Stimulated activated CD8-positive, alpha-beta memory T cell treated with anti-CD3 and anti-CD28 coated beads, Interleukin-2, amount 100 ng/mL, for 1 hour (primary cell): Measurements from ENCODE around the gene ZNF622.
"Not testable (repeated sequence)": the region's sequence is repeated elsewhere in the genome, so short reads cannot be mapped to it uniquely, and the experiment has no call there.

Experiments used
- DNase-seq, 2 donors: peaks; one replicate each; pipeline ENCODE4 v3.0.0-alpha.2; 2020; ENCODE audit warnings: low read depth in 2 of 2

Gene ZNF622

DNA sequence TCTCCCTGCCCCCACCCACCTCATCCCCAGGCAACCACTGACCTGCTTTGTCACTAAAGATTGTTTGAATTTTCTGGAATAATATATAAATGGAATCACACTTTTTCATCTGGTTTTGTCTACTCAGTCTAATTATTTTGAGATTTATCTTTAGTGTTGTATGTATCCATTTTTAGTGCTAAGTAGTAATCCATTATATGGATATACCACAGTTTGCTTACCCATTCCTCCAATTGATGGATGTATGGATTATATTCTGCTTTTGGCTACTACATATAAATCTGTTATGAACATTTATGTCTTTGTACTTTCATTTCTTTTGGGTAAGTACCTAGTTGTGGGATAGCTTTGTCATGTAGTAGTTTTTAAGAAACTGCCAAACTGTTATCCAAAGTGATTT, 14.5 kb upstream of the ZNF622 start:
- no peak for DNase-seq

DNA sequence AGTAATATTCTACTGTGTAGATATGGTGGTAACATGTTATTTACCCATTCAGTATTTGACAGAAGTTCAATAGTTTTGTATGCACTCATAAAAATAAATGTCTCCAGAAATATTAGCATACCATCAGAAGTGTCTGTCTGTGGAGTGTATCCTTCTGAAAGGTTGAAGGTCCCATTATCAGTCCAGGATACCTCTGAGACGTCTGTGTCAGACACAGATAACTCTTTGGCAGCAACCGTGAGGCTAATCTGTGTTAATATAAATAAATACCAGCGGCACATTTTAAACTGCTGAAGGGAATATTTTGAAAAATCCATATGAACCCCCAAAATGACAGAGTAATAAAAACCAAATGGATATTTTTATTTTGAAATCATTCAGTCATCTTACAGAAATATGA, 11.9 kb upstream of the ZNF622 start:
- DNase-seq, result no peak

DNA sequence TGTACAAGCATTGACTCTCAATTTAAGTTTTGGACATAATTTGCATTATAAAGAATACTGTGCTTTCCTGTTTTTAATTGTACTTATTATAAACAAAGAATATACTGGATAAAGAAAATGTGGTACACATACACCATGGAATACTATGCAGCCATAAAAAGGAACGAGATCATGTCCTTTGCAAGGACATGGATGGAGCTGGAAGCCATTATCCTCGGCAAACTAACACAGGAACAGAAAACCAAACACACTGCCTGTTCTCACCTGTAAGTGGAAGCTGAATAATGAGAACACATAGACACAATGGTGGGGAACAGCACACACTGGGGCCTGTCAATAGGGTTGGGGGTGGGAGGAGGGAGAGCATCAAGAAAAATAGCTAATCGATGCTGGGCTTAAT, 10.8 kb upstream of the ZNF622 start:
- not testable (repeated sequence) for DNase-seq

DNA sequence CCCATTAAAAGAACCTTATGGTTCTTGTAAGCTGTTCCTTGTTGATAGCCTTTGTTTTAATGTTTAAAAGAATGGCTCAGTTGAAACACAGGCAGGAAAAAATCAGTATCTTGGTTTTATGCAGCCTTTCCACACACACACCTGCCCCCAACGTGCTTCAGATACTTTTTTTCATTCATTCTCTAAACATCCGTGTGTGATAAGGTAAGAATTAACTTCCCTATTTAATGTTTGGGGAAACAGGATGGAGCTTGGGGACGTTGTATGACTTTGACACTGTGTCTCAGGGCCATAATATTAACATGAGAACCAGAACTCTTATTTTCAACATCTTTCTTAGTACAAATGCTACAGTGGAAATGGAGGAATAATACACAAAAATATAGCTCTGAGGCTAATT, 5.8 kb upstream of the ZNF622 start:
- DNase-seq, result no peak

DNA sequence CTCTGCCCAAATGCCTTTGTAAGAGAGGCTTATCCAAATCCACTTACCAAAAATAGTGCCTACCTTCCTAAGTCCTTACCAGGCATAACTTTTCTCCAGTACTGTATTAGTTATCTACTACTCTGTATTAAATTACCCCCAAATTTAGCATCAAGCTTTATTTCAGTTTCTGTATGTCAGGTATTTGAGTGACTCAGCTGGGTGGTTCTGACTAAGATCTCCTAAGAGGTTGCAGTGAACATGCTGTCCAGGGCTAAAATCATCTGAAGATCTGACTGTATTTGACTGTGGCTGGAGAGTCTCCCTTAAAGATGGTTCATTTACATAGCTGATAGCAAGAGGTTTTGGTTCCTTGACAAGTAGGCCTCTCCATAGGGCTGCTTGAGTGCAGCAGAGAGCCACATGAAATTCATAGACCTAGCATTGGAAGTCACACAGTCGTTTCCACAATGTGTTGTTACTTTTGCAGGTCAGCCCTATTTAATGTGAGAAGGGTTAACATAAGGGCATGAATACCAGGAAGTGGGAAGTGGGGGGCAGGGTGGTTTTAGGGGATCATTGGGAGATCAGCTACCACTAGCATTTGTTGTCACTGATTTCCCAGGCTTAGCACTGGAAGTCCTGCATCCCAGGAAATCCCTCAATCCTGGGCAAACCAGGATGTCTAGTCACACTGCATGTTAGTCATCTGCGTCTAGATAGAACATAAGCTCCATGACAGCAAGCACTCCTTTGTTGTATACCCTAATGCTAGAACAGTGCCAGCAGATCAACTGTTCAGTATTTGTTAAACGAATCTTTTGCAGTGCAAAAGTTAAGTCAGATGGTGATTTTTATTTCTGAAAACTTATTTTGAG, 2.0 kb upstream of the ZNF622 start:
- no peak for DNase-seq

DNA sequence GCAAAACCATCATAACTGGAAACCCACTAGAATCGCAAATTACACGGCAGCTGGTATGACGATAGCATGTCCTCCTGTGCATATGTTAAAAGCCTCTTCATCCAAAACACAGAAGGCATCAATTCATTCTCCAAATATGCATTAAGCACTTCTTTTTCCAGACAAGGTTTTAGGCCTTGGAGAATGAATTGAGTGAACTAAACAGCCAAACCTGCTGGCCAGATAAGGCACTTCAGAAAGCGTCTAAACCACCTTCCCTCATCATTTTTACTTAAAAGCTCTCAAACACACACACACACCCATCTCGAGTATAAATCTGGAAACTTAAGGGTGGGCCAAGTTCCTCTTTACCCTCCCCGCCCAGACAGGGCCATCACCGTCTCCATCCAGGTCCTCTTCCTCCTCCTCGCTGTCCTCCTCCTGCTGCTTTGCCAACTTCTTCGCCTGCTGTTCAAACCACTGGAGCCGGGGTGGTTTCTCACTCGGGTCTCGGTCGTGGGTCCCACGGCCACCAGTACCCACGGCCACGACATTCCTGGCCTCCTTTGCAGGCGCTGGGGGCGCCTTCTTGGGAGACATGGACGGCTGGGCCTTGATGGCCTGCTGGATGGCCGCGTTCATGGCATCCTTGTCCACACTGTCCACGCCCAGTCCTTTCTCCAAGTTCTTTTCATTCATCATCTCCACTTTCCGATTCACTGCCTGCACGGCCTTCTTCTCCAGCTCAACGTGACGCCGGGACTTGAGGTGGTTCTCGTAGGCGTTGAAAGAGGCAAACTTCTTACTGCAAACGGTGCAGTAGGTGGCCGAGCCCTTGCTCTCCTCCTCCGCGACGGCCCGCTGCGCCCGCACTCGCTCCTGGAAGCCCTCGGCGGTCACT, 696 bp downstream of the ZNF622 start:
- no peak for DNase-seq

DNA sequence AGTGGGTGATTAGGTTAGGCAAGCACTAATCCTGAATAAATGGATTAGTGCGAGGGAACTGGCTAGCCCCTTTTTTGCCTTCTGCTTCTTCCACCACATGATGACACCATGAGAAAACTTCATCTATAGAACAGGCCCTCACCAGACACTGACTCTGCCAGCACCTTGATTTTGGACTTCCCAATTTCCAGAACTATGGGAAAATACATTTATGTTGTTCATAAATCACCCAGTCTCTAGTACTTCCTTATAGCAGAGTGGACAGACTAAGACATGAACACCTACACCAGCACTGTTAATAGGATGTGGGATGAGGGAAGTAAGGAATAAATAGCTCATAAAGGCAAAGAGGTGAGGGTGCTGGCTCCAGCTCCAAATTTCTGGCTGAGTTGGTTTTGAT, 1.4 kb downstream of the ZNF622 start:
- DNase-seq, result no peak

DNA sequence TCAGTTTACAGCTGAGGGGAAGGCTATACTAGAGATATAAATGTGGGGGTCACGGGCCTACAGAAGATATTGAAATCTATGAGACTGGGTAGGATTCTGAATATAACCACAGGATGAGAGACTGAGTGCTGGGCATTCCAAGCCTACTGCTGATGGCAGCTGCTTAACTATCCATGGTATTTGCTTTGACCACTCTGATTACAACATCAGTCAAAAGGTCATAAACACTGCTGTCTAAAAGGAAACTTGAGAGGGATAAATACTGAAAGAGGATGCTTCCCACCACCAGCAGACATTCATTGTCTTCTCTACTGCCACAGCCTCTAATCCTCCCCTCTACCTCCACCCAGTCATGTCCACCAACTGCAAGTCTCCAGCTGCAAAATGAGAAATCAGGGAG, 3.8 kb downstream of the ZNF622 start:
- DNase-seq, result no peak

DNA sequence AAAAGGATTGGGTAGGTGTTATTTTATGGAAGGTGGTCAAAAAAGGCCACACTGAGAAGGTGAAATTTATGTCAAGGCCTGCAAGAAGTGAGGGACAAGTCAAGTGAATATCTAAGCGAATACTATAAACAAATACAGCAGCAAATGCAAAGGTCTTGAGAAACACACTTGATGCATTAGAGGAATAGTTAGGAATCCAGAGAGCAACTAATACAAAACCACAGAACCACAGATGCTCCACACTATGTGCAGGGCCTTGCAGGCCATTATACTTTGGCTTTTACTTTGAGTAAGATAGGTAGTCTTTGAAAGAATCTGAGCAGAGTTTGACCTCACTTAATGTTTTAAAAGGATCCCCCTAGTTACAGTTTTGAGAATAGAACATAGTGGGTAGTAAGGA, 4.6 kb downstream of the ZNF622 start:
- DNase-seq, result no peak

DNA sequence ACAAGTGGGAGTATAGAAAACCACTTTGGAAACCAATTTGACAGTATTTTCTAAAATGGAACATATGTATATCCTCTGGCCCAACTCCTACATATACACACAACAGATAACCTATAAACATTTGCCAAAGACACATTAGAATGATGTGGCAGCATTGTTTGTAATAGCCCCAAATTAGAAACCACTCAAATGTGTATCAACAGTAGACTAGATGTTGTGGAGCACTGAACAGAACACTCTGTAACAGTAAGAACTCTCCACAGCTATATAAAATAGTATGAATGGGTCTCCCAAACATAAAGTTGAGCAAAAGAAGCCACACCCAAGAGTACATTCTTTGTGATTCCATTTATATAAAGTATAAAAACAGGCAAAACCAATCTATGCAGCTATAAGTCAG, 6.1 kb downstream of the ZNF622 start:
- no peak for DNase-seq

DNA sequence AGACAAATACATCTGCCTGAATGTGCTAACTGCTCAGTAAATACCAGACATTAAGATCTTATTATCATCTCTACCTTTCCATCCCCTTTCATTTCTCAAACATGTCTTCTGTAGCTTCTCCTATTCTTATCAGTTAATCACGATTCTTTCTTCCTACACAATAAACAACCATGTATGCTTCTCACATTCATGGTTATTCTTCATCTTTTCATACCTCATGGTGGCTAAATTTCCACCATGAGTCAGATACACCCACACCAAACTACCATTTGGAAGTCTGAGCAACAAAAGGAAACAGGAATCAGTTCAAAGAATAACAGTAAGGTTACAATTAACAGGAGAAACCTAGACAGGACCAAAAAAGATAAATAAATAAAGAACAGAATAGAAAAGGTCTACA, 7.7 kb downstream of the ZNF622 start:
- no peak for DNase-seq

DNA sequence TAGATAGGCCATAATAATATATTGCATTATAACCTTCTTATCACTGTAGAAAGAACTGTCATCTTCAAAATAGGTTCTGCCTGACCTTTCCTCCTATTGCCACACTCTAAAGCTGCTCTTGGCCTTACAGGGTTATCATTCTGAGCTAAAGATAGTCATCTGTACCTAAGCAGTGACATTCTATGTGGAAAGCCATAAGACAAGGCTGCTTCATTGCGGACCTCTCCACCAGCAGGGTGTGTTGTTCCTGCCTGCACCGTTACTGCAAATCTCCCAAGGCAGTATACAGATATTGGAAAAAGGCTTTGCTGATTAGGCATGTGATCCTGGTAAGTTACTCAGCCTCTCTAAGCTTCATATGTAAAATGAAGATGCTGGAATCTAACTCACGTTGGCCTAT, 8.1 kb downstream of the ZNF622 start:
- no peak for DNase-seq

DNA sequence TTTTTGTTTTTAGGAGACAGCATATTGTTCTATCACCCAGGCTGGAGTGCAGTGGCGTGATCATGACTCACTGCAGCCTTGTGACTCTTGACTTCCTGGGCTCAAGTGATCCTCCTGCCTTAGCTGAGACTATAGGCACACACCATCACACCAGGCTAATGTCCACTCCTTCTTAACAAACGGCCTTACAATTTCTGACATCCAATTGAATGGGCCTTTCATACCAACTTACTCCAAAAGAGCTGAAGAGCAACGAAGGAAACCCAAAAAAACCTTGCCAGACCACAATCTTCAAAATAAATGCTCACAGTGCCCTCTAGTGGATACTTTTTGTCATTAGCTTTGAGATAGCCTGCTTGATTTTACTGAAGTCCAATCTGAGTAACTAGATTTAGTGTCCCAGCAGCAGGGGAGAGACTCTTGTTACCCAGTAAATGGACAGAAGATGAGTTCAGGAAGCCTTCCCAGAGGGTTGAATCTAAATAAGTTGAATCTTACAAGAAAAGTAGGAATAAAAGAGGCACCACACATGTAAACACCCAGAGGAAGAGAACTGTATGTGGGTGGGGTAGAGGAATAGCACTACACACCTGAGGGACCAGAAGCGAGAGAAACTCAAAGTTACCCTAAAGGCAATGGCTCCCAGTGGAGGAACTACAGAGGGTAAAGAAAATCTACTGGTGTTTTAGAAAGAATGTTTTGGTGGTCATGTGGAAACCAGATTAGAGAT, 9.3 kb downstream of the ZNF622 start:
- no peak for DNase-seq

DNA sequence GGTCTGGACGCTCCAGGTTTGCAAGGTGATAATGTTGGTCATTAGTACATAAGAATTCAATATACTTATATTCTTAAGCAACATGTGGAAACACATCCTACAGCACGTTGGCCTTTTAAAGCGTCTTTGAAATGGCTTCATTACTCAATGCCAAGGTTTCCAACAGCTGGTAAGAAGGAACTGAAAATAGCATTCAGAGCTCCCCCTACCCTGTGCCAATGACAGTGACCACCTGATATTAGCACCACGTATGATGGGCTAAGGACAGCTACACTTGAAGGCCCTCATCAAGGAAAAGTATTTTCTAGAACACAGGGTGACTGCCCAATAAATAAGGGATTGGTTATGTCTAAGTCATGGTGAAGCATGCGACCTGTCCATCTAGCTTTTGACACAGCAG, 9.9 kb downstream of the ZNF622 start:
- no peak for DNase-seq

DNA sequence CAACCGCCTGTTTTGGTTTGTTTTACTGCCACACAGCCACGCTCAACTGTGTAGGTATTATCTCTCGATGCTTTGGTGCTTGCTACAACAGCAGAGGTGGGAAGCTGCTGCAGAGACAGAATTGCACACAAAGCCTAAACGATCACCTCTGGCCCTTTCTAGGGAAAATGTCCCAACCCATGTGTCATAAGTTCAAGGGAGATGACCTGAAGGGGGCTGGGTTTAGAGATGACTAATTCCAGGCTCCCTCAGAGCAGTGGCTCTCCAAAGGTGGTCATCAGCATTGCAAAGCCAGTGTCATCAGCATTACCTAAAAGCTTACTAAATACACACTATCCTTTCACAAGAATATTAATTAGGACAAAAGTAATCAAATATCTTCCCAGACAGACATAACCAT, 10.9 kb downstream of the ZNF622 start:
- DNase-seq, result no peak

DNA sequence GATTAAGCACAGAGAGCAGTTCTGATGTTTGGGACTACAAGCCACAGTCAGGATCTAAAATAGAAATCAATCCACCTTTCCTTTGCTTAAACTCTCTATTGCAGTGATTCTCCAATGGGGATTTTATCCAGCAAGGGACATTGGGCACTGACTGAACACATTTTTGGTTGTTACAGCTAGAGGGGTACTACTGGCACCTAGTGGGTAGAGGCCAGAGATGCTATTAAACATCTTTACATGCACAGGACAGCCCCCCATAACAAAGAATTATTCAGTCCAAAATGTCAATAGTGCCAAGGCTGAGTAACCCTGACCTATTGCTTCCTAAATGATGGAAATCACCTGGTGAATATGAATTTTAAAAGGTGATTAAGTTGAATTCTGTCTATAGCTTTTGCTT, 12.0 kb downstream of the ZNF622 start:
- DNase-seq, result no peak

DNA sequence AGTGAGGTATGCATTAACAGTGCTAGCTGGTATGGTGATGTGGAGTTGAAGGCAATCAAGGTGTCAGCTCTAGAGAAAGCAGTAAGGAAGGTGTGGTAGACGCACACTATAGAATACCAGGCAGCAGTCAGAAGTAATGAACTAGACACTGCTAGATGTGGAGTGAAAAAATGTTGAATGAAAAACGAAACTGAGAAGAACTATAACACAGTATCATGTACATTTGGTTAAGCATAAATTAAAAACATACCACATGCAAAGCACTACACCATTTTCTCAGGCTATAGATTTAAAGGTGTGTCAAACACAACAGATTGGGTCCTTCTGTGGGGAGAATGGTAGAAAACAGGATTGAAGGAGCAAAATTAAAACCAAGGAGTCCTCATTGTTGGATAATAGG, 15.4 kb downstream of the ZNF622 start:
- no peak for DNase-seq

DNA sequence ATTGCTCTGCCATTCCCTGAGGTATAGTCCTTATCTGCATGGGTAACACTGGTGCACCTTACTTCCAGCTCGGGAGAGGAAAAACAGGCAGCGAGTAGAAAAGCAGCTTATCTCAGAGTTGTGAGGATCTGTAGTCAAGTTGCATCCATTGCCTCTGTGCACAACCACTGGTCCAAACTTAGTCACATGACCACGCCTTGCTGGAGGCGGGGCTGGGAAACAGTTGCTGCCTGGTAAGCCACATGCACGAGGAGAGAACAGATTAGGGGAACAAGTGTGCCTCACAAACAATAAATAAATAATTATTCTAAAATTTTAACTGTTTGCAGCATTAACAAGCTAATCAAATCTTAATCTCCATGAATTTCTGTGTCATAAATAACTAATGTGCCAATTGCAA, 18.6 kb downstream of the ZNF622 start:
- no peak for DNase-seq

DNA sequence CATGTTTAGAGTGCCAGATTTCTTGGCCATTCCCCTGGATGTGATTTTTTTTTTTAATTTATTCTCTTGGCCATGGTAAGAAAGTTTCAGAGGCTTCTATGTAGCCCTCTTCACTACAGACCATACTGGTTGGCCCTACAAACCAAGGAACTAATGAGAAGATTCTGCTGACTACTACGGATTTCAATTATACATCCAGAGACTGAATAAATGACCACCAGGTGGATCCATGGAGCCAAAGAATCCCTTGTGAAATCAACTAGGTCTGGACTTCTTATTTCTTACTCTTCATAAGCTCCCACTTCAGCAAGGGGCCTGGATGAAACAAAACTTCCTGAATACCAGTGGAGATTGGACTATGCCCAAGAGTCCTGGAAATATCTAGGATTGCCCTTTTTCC, 27.6 kb downstream of the ZNF622 start:
- no peak for DNase-seq

DNA sequence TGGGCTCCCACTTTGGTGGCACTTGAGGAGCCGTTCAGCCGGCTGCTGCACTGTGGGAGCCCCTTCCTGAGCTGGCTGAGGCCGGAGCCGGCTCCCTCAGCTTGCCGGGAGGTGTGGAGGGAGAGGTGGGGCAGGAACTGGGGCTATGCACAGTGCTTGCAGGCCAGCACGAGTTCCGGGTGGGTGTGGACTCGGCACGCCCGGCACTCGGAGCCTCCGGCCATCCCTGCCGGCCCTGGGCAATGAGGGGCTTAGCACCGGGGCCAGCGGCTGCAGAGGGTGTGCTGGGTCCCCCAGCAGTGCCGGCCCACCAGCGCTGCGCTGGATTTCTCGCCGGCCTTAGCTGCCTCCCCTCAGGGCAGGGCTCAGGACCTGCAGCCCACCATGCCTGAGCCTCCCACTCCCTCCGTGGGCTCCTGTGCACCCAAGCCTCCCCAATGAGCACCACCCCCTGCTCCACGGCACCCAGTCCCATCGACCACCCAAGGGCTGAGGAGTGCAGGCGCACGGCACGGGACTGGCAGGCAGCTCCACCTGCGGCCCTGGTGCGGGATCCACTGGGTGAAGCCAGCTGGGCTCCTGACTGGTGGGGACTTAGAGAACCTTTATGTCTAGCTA, 29.4 kb downstream of the ZNF622 start:
- DNase-seq, result not testable (repeated sequence)

DNA sequence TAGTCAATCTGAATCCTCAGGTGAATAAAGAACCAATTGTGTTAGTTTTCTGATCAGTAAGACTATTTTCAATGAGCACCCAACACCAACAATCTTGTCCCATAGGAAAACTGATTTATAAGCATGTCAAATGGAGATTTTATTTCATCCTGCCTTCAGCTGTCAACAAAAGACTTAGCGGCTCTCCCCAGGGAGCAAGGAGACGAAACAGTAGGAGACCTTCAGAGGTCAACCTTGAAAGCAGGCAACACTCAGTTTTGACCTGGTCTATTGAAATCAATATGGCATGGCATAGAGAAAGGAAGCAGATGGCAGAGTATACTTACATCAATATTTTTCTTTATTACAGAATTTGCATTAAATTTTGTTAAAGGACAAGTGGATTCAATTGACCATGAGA, 34.1 kb downstream of the ZNF622 start:
- no peak for DNase-seq
